Glutamatergic neuron (in vitro differentiated cells): Measurements from ENCODE around the gene TMEM150C. TPM values are rescaled to one million over a fixed set of nuclear protein-coding genes. Genes with fewer than 3 reads are reported as not detected.

ENCODE experiments used
- DNase-seq: peaks from one replicate; pipeline ENCODE4 v3.0.0; 2022
- H3K27ac Mint-ChIP-seq: one replicate; pipeline ENCODE4 v1.8.0; 2020; ENCODE audit warnings: mild to moderate bottlenecking, mixed read lengths, inconsistent platforms; ENCODE audit not compliant: unreplicated experiment
- H3K27me3 Mint-ChIP-seq: one replicate; pipeline ENCODE4 v1.8.0; 2020; ENCODE audit warnings: mild to moderate bottlenecking, moderate library complexity, mixed read lengths, inconsistent platforms; ENCODE audit not compliant: unreplicated experiment
- H3K36me3 Mint-ChIP-seq: one replicate; pipeline ENCODE4 v1.8.0; 2020; ENCODE audit warnings: mild to moderate bottlenecking, mixed read lengths, inconsistent platforms; ENCODE audit not compliant: unreplicated experiment
- H3K4me1 Mint-ChIP-seq: one replicate; pipeline ENCODE4 v1.8.0; 2020; ENCODE audit warnings: mild to moderate bottlenecking, low read depth, mixed read lengths, inconsistent platforms; ENCODE audit not compliant: unreplicated experiment
- H3K4me3 Mint-ChIP-seq: one replicate; pipeline ENCODE4 v1.8.0; 2020; ENCODE audit warnings: mild to moderate bottlenecking, mixed read lengths, inconsistent platforms; ENCODE audit not compliant: unreplicated experiment
- H3K9me3 Mint-ChIP-seq: one replicate; pipeline ENCODE4 v1.8.0; 2020; ENCODE audit warnings: mild to moderate bottlenecking, moderate library complexity, mixed read lengths, inconsistent platforms; ENCODE audit not compliant: unreplicated experiment
- total RNA-seq: library from RNA; stranded (reverse); fragmentation: NEBNext Ultra II Directional; extraction: Animal tissue kit (Norgen Biotek cat#: 25700); gene quantifications from one replicate; pipeline ENCODE4 v1.2.1, GENCODE V29; 2021; ENCODE audit not compliant: unreplicated experiment
- TF ChIP-seq, protein P1 (sequence below): fragments of 200-600 bp; sonication (generic); IDR thresholded peaks from one replicate; pipeline ENCODE4 v1.5.0; 2021; ENCODE audit not compliant: partially characterized antibody, unreplicated experiment

TMEM150C gene
- total RNA-seq, 1 donor from 2014 or later = 5.1 TPM

DNA sequence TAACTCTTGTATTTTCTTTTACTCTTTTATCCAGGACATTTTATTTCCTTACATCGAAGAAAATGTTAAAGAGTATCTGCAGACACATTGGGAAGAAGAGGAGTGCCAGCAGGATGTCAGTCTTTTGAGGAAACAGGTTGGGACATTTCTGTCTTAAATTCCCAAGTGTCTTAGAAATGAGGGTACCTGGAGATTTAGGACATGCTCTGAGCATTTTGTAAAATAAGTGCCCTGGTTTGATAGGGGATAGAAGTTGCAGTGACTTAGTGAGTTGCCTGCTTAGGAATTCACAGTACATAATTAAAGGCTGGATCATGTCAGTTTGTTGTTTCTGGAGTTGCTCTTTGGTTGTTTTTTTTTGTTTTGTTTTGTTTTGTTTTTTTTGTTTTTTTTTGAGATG lies 113.9 kb downstream of the TMEM150C start:
- Mint-ChIP-seq H3K4me3 (no peak overlapping the region), H3K4me1 (peaks cover 3% of the 10 kb centered on the region), H3K27me3 (no peaks in the 10 kb centered on the region), H3K9me3 (peaks cover 1% of the 10 kb centered on the region), H3K36me3 (peaks cover 5% of the 10 kb centered on the region), H3K27ac (no peak overlapping the region)
- TF ChIP-seq, protein P1, sequence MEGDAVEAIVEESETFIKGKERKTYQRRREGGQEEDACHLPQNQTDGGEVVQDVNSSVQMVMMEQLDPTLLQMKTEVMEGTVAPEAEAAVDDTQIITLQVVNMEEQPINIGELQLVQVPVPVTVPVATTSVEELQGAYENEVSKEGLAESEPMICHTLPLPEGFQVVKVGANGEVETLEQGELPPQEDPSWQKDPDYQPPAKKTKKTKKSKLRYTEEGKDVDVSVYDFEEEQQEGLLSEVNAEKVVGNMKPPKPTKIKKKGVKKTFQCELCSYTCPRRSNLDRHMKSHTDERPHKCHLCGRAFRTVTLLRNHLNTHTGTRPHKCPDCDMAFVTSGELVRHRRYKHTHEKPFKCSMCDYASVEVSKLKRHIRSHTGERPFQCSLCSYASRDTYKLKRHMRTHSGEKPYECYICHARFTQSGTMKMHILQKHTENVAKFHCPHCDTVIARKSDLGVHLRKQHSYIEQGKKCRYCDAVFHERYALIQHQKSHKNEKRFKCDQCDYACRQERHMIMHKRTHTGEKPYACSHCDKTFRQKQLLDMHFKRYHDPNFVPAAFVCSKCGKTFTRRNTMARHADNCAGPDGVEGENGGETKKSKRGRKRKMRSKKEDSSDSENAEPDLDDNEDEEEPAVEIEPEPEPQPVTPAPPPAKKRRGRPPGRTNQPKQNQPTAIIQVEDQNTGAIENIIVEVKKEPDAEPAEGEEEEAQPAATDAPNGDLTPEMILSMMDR = no peak
- no peak for DNase-seq

DNA sequence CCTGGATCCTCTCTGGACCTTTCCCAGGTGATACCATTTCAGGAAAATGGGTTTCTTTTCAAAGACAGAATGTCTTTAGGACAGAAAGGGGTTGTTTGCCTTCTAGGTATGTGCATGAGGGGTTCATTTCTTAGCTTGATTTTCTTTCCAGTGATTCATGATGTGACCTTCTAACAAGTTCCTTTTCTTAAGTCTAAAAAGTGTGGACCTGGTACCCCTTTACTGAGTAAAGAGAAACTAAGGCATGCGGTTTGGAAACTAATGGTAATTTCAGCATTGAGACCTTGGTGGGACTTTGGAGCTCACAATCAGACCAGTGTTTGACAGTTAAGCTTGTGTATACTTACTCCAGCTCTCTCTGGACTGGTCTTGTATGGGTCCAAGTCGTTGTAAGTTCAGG lies 122.7 kb downstream of the TMEM150C start:
- Mint-ChIP-seq H3K27me3 (no peaks in the 10 kb centered on the region), H3K4me1 (peaks cover 2% of the 10 kb centered on the region), H3K9me3 (no peaks in the 10 kb centered on the region), H3K4me3 (no peak overlapping the region), H3K27ac (no peak overlapping the region), H3K36me3 (no peaks in the 10 kb centered on the region)
- TF ChIP-seq, protein P1 = no peak
- no peak for DNase-seq

DNA sequence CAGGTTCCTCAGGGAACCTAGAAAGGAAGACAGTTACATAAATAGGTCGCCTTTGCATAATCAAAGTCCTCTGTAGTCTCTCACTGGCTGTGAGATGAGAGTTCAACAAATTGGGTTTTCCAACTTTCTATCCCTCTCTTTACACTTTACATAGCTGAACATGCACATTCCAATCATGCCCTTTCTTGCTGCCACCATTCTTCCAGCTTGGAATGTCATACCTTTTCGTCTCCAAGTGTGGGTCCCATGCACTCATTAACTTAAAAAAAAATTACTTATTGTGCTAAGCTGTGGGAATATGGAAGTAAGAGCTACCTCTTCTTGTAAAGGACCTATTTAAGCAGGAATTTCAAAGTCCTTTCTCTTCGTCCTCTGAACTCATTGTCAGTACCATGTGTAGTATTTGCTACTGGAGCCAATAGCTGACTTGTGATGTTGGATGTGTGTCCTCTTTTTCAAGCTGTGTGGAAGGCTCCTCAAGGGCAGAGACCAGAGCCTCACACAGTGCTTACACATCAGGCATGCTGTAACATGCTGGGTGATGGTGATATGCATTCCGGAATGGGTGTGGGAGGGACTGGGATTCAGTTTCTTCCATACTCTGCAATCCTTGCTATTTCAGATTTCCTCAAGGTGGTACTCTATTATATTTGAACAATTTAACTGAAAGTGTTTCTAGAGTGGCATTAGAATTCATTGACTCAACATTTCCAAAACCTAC lies 124.3 kb downstream of the TMEM150C start:
- DNase-seq = no peak
- Mint-ChIP-seq H3K36me3 (no peaks in the 10 kb centered on the region), H3K27ac (no peak overlapping the region), H3K4me3 (no peak overlapping the region), H3K27me3 (no peaks in the 10 kb centered on the region), H3K4me1 (peaks cover 7% of the 10 kb centered on the region), H3K9me3 (peaks cover 3% of the 10 kb centered on the region)
- TF ChIP-seq, protein P1 = no peak

DNA sequence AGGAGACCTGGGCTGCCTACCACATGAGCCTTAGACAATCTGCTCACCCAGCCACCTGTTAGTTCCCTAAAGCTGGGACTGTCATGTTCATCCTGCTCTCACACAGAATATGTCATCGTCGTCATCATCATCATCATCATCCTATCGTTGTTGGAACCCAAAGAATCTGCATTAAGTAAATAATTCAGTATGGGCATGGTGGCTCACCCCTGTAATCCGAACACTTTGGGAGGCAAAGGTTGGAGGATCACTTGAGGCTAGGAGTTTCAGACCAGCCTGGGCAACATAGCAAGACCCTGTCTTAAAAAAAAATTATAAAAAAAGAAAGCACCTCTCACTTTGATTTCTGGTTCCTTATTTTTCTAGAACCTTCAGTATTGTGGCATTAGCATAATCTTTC lies 125.0 kb downstream of the TMEM150C start:
- Mint-ChIP-seq H3K27ac (no peak overlapping the region), H3K4me1 (peaks cover 7% of the 10 kb centered on the region), H3K27me3 (no peaks in the 10 kb centered on the region), H3K36me3 (no peaks in the 10 kb centered on the region), H3K9me3 (peaks cover 3% of the 10 kb centered on the region), H3K4me3 (no peak overlapping the region)
- TF ChIP-seq, protein P1 = no peak
- no peak for DNase-seq

DNA sequence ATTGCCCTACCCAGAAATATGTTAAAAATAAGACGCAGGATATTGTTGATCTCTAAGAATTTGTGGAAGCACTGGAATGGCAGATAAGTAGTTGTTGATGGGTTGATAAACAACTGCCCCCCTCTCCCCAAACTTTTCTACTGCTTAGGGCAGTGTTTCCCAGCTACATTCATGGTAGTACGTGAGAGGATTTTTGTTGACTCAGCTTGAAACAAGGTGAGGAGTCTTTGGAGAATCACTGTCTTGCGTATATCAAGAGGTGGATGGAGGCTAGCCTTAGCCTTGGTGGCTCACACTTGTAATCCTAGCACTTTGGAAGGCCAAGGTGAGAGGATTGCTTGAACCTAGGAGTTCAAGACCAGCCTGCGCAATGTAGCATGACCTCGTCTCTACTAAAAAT lies 125.7 kb downstream of the TMEM150C start:
- no peak overlapping the region for H3K4me3 Mint-ChIP-seq
- H3K36me3 Mint-ChIP-seq = no peaks in the 10 kb centered on the region
- TF ChIP-seq, protein P1 = no peak
- peaks cover 6% of the 10 kb centered on the region for H3K9me3 Mint-ChIP-seq
- H3K4me1 Mint-ChIP-seq = peaks cover 9% of the 10 kb centered on the region
- H3K27ac Mint-ChIP-seq = no peak overlapping the region
- peaks cover 2% of the 10 kb centered on the region for H3K27me3 Mint-ChIP-seq
- no peak for DNase-seq
